Type B pancreatic cell (in vitro differentiated cells): ENCODE measurements around the gene COL25A1. TPM values are rescaled to one million over a fixed set of nuclear protein-coding genes. Genes with fewer than 3 reads are reported as not detected.

Experiments
- DNase-seq: peaks from one replicate; pipeline ENCODE4 v3.0.0; 2021; ENCODE audit warnings: mixed read lengths; ENCODE audit not compliant: unreplicated experiment; ENCODE audit errors: extremely low spot score
- H3K27ac Mint-ChIP-seq: 2 replicates; pipeline ENCODE4 v1.8.0; 2021; ENCODE audit warnings: mild to moderate bottlenecking, mixed read lengths
- H3K27me3 Mint-ChIP-seq: 2 replicates; pipeline ENCODE4 v1.8.0; 2021; ENCODE audit warnings: mixed read lengths
- H3K36me3 Mint-ChIP-seq: 2 replicates; pipeline ENCODE4 v1.8.0; 2021; ENCODE audit warnings: mixed read lengths
- H3K4me1 Mint-ChIP-seq: one replicate; pipeline ENCODE4 v1.8.0; 2021; ENCODE audit warnings: mixed read lengths; ENCODE audit not compliant: unreplicated experiment
- H3K4me3 Mint-ChIP-seq: 2 replicates; pipeline ENCODE4 v1.8.0; 2021; ENCODE audit warnings: mild to moderate bottlenecking, mixed read lengths
- H3K9me3 Mint-ChIP-seq: 2 replicates; pipeline ENCODE4 v1.8.0; 2021; ENCODE audit warnings: mixed read lengths
- CTCF ChIP-seq: fragments of 200-600 bp; sonication (generic); conservative IDR thresholded peaks from 2 replicates; pipeline ENCODE4 v1.5.0; 2021; ENCODE audit warnings: antibody characterized with exemption, mild to moderate bottlenecking
- total RNA-seq: library from RNA; stranded (reverse); gene quantifications from 2 replicates; pipeline ENCODE4 v1.2.1, GENCODE V29; 2021; ENCODE audit warnings: low replicate concordance

Gene COL25A1
- total RNA-seq, 1 donor from 2014 or later = 9.2 TPM

GRCh38 chr4:109243871-109244270, 58.6 kb downstream of the COL25A1 start:
- Mint-ChIP-seq H3K4me1 (no peaks in the 10 kb centered on the region), H3K27ac (no peak overlapping the region), H3K9me3 (peaks cover 8% of the 10 kb centered on the region), H3K36me3 (no peaks in the 10 kb centered on the region), H3K4me3 (no peak overlapping the region), H3K27me3 (peaks cover 12% of the 10 kb centered on the region)
- no peak for DNase-seq
- TF ChIP-seq CTCF = no peak

- DNase-seq = no peak
- no peak for TF ChIP-seq CTCF
- Mint-ChIP-seq H3K27me3 (peaks cover 5% of the 10 kb centered on the region), H3K36me3 (no peaks in the 10 kb centered on the region), H3K27ac (no peak overlapping the region), H3K4me3 (no peak overlapping the region), H3K9me3 (peaks cover 3% of the 10 kb centered on the region), H3K4me1 (no peaks in the 10 kb centered on the region)
These were observed 63.7 kb downstream of the COL25A1 start for GRCh38 chr4:109238746-109239145.

GRCh38 chr4:109235683-109236082, 66.8 kb downstream of the COL25A1 start:
- Mint-ChIP-seq H3K4me3 (no peak overlapping the region), H3K27ac (no peak overlapping the region), H3K27me3 (peaks cover 3% of the 10 kb centered on the region), H3K4me1 (no peaks in the 10 kb centered on the region), H3K36me3 (no peaks in the 10 kb centered on the region), H3K9me3 (peaks cover 3% of the 10 kb centered on the region)
- no peak for DNase-seq
- TF ChIP-seq CTCF = no peak

- no peak for TF ChIP-seq CTCF
- H3K4me1 Mint-ChIP-seq = no peaks in the 10 kb centered on the region
- H3K27me3 Mint-ChIP-seq = no peaks in the 10 kb centered on the region
- no peaks in the 10 kb centered on the region for H3K36me3 Mint-ChIP-seq
- no peak overlapping the region for H3K4me3 Mint-ChIP-seq
- DNase-seq = no peak
- peaks cover 3% of the 10 kb centered on the region for H3K9me3 Mint-ChIP-seq
- H3K27ac Mint-ChIP-seq = no peak overlapping the region
These were observed 67.9 kb downstream of the COL25A1 start for GRCh38 chr4:109234596-109234995.

GRCh38 chr4:109233570-109233969, 68.9 kb downstream of the COL25A1 start:
- Mint-ChIP-seq H3K9me3 (peaks cover 9% of the 10 kb centered on the region), H3K4me1 (no peaks in the 10 kb centered on the region), H3K27ac (no peak overlapping the region), H3K27me3 (no peaks in the 10 kb centered on the region), H3K4me3 (no peak overlapping the region), H3K36me3 (no peaks in the 10 kb centered on the region)
- no peak for DNase-seq
- no peak for TF ChIP-seq CTCF

GRCh38 chr4:109232681-109233080, 69.8 kb downstream of the COL25A1 start:
- peaks cover 9% of the 10 kb centered on the region for H3K9me3 Mint-ChIP-seq
- no peaks in the 10 kb centered on the region for H3K4me1 Mint-ChIP-seq
- no peak overlapping the region for H3K4me3 Mint-ChIP-seq
- H3K27me3 Mint-ChIP-seq = no peaks in the 10 kb centered on the region
- DNase-seq = no peak
- TF ChIP-seq CTCF = no peak
- no peaks in the 10 kb centered on the region for H3K36me3 Mint-ChIP-seq
- no peak overlapping the region for H3K27ac Mint-ChIP-seq
